Osteoblast (primary cell): Measurements from ENCODE around the gene SIM2. TPM values are rescaled to one million over a fixed set of nuclear protein-coding genes. Genes with fewer than 3 reads are reported as not detected.

ENCODE experiments used
- DNase-seq: peaks from one replicate; pipeline ENCODE4 v3.0.0; 2011; ENCODE audit warnings: low spot score, mixed read lengths; ENCODE audit not compliant: insufficient read length; ENCODE audit errors: missing footprints
- H2AFZ ChIP-seq: 2 replicates; pipeline ENCODE4 v1.6.0; 2011; ENCODE audit warnings: mild to moderate bottlenecking, low read length
- H3K27ac ChIP-seq: 2 replicates; pipeline ENCODE4 v1.5.1; 2011; ENCODE audit warnings: mild to moderate bottlenecking, low read depth, low read length, moderate library complexity
- H3K27me3 ChIP-seq: 2 replicates; pipeline ENCODE4 v1.6.0; 2012; ENCODE audit warnings: mild to moderate bottlenecking, control low read depth, inconsistent platforms, low read length, moderate library complexity; ENCODE audit not compliant: insufficient read depth
- H3K36me3 ChIP-seq: 2 replicates; pipeline ENCODE4 v1.5.1; 2011; ENCODE audit warnings: mild to moderate bottlenecking, low read length, control low read depth, moderate library complexity; ENCODE audit not compliant: insufficient read depth
- H3K4me1 ChIP-seq: 2 replicates; pipeline ENCODE4 v1.5.1; 2011; ENCODE audit warnings: mild to moderate bottlenecking, low read length, control low read depth, moderate library complexity; ENCODE audit not compliant: insufficient read depth
- H3K4me2 ChIP-seq: 2 replicates; pipeline ENCODE4 v1.6.0; 2011; ENCODE audit warnings: mild to moderate bottlenecking, low read length; ENCODE audit not compliant: insufficient read depth
- H3K4me3 ChIP-seq: fragments of 200-600 bp; sonication (generic); 3 replicates; pipeline ENCODE4 v1.5.1; 2012; ENCODE audit warnings: mild to moderate bottlenecking, low read length, inconsistent platforms; ENCODE audit not compliant: insufficient read depth
- H3K79me2 ChIP-seq: 2 replicates; pipeline ENCODE4 v1.6.0; 2012; ENCODE audit warnings: mild to moderate bottlenecking, low read length, control low read depth, inconsistent platforms; ENCODE audit not compliant: insufficient read depth
- H3K9me3 ChIP-seq: 2 replicates; pipeline ENCODE4 v1.5.1; 2011; ENCODE audit warnings: low read depth, low read length, control low read depth
- H4K20me1 ChIP-seq: 2 replicates; pipeline ENCODE4 v1.6.0; 2012; ENCODE audit warnings: mild to moderate bottlenecking, low read length, control low read depth; ENCODE audit not compliant: insufficient read depth
- CTCF ChIP-seq: IDR thresholded peaks from 2 replicates; pipeline ENCODE4 v1.5.1; 2011; ENCODE audit warnings: mild to moderate bottlenecking, low read depth, low read length, moderate library complexity; ENCODE audit errors: extremely low read depth
- total RNA-seq: library from RNA; depleted of rRNA; stranded (reverse); fragments of >200 nt; gene quantifications from 2 replicates; pipeline ENCODE4 v1.2.3, GENCODE V29; 2012

SIM2 gene
- total RNA-seq, 1 donor, result 3.6 TPM

- no peaks in the 10 kb centered on the region for H4K20me1 ChIP-seq
- H3K4me1 ChIP-seq, result no peaks in the 10 kb centered on the region
- no peak overlapping the region for H3K27ac ChIP-seq
- no peaks in the 10 kb centered on the region for H3K79me2 ChIP-seq
- peak; percentile 69 for DNase-seq
- no peak overlapping the region for H2AFZ ChIP-seq
- no peaks in the 10 kb centered on the region for H3K36me3 ChIP-seq
- H3K9me3 ChIP-seq, result no peaks in the 10 kb centered on the region
- H3K4me3 ChIP-seq, result no peak overlapping the region
- TF ChIP-seq CTCF, result no peak
- H3K4me2 ChIP-seq, result no peak overlapping the region
- H3K27me3 ChIP-seq, result no peaks in the 10 kb centered on the region
These were observed 66.3 kb downstream of the SIM2 start for GRCh38 chr21:36765229-36765628.

- Histone ChIP-seq H3K4me1 (no peaks in the 10 kb centered on the region), H3K27ac (no peak overlapping the region), H3K79me2 (no peaks in the 10 kb centered on the region), H3K4me2 (no peak overlapping the region), H3K4me3 (no peak overlapping the region), H2AFZ (no peak overlapping the region), H3K27me3 (no peaks in the 10 kb centered on the region), H3K9me3 (no peaks in the 10 kb centered on the region), H3K36me3 (no peaks in the 10 kb centered on the region), H4K20me1 (no peaks in the 10 kb centered on the region)
- DNase-seq, result no peak
- no peak for TF ChIP-seq CTCF
These were observed 67.6 kb downstream of the SIM2 start for GRCh38 chr21:36766511-36766910.

DNA sequence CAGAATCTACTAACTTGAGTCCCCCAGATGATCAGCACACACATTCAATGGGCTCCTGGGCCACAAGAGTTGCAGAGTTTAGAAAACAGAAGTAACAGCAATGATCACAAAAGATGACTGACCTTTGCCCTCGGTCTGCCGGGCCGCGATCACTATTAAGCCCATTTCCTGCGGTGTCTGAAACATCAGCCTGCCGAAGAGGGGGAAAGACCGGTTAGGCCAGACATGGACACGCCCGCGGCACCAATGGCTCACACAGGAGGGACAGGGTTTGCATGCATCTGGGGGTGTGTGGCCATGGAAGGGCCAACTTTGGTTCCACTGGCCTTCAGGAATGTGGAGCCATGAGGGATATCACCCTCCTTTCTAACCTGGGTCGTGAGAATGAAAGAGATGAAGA lies 68.2 kb downstream of the SIM2 start:
- no peak overlapping the region for H3K4me2 ChIP-seq
- DNase-seq, result no peak
- no peaks in the 10 kb centered on the region for H3K4me1 ChIP-seq
- H3K27me3 ChIP-seq, result no peaks in the 10 kb centered on the region
- no peak overlapping the region for H3K4me3 ChIP-seq
- no peaks in the 10 kb centered on the region for H3K36me3 ChIP-seq
- no peak overlapping the region for H2AFZ ChIP-seq
- H4K20me1 ChIP-seq, result no peaks in the 10 kb centered on the region
- no peak overlapping the region for H3K27ac ChIP-seq
- TF ChIP-seq CTCF, result no peak
- no peaks in the 10 kb centered on the region for H3K9me3 ChIP-seq
- no peaks in the 10 kb centered on the region for H3K79me2 ChIP-seq

DNA sequence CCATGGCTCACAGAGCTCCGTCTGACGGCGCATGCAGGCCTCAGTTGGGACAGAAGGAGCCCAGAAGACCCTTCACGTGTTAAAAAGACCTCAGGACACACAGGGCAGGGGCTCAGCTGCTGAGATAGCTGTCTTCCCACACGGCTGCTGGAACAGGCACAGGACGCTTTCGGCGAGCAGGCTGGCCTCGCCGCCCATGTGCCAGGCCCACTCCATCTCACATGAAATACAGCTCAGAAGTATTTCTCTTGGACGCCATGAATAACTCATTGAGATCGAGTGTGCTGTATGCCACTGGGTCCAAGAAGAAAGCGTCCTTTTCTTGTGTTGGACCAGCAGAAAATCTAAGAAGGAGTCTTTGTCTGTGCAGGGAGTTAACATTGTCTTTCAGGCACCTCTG lies 69.6 kb downstream of the SIM2 start:
- Histone ChIP-seq H3K4me2 (no peak overlapping the region), H3K27ac (no peak overlapping the region), H3K27me3 (no peaks in the 10 kb centered on the region), H3K9me3 (no peaks in the 10 kb centered on the region), H2AFZ (no peak overlapping the region), H4K20me1 (no peaks in the 10 kb centered on the region), H3K4me3 (no peak overlapping the region), H3K4me1 (peaks cover 6% of the 10 kb centered on the region), H3K79me2 (no peaks in the 10 kb centered on the region), H3K36me3 (no peaks in the 10 kb centered on the region)
- TF ChIP-seq CTCF, result no peak
- peak; percentile 71 for DNase-seq
